GM18858 (cell line): ENCODE results near the gene ZSCAN22.
"Not testable (repeated sequence)": the region's sequence is repeated elsewhere in the genome, so short reads cannot be mapped to it uniquely, and the experiment has no call there.

Experiments used
- ATAC-seq: cut with Tn5 transposase; IDR thresholded peaks from one replicate; pipeline ENCODE4 v1.9.1; 2021; ENCODE audit not compliant: unreplicated experiment

ZSCAN22 gene

GRCh38 chr19:58326914-58327726 lies at the start of gene ZSCAN22:
TSS of gene ZSCAN22 (plus strand) at chr19:58326994. CDS start at chr19:58334803, 7,809 bp downstream.
- peak; percentile 61 for ATAC-seq

GRCh38 chr19:58277197-58277596 lies 49.6 kb upstream of the ZSCAN22 start:
- ATAC-seq: no peak

- no peak for ATAC-seq
Measured at GRCh38 chr19:58277748-58278540, 48.9 kb upstream of the ZSCAN22 start.

- ATAC-seq: peak; percentile 84
Measured at GRCh38 chr19:58278541-58279041, 48.2 kb upstream of the ZSCAN22 start, which contains the start of gene ZNF8. TSS of gene ZNF8 (plus strand) at chr19:58278955. CDS start at chr19:58279082, 127 bp downstream.

- no peak for ATAC-seq
Measured at GRCh38 chr19:58279042-58279924, 47.5 kb upstream of the ZSCAN22 start.

- no peak for ATAC-seq
Measured at GRCh38 chr19:58279925-58280316, 46.9 kb upstream of the ZSCAN22 start.

GRCh38 chr19:58284199-58284598 lies 42.6 kb upstream of the ZSCAN22 start:
- no peak for ATAC-seq

GRCh38 chr19:58291943-58292342 lies 34.9 kb upstream of the ZSCAN22 start:
- ATAC-seq: no peak

GRCh38 chr19:58294743-58295374 lies 31.9 kb upstream of the ZSCAN22 start:
- no peak for ATAC-seq

- no peak for ATAC-seq
Measured at GRCh38 chr19:58296104-58296503, 30.7 kb upstream of the ZSCAN22 start.

- no peak for ATAC-seq
Measured at GRCh38 chr19:58300620-58301019, 26.2 kb upstream of the ZSCAN22 start.

- ATAC-seq: no peak
Measured at GRCh38 chr19:58304255-58304654, 22.5 kb upstream of the ZSCAN22 start.

GRCh38 chr19:58304748-58305064 lies 22.1 kb upstream of the ZSCAN22 start:
- ATAC-seq: no peak

- ATAC-seq: peak; percentile 86
Measured at GRCh38 chr19:58305065-58305931, 21.5 kb upstream of the ZSCAN22 start, which contains the start of gene ERVK3-1. TSS of gene ERVK3-1 (plus strand) at chr19:58305377. CDS start at chr19:58312169, 6,792 bp downstream.

- ATAC-seq: no peak
Measured at GRCh38 chr19:58305932-58306323, 20.9 kb upstream of the ZSCAN22 start.

- ATAC-seq: no peak
Measured at GRCh38 chr19:58307736-58308135, 19.1 kb upstream of the ZSCAN22 start.

- ATAC-seq: not testable (repeated sequence)
Measured at GRCh38 chr19:58310685-58311084, 16.1 kb upstream of the ZSCAN22 start.

- no peak for ATAC-seq
Measured at GRCh38 chr19:58311345-58311865, 15.4 kb upstream of the ZSCAN22 start.

GRCh38 chr19:58315580-58315979 lies 11.2 kb upstream of the ZSCAN22 start:
- ATAC-seq: no peak
